GM21360 (cell line): ENCODE data around the gene NPAS2.

Experiments used
- ATAC-seq: cut with Tn5 transposase; IDR thresholded peaks from one replicate; pipeline ENCODE4 v1.9.1; 2021; ENCODE audit warnings: mild to moderate bottlenecking, moderate library complexity; ENCODE audit not compliant: unreplicated experiment

The NPAS2 gene

DNA sequence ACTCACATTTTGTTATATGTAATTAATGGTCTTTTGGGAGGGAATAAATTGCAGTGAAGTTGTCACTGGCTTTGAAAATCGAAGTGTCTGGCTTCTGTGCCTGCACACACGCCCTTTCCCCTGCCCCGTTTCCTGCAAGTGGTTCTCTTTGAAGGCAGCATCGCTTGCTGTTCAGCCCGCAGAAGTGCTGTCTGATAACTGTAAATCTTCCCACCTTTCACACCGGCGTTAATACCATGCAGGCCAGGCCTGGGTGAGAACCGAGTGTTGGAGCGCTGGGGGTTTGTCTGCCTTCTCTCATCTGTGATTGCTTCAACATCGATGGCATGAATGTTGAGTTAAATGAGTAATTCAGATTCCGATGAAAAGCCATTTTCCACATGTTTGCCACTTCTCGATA lies 144.3 kb downstream of the NPAS2 start:
- ATAC-seq = no peak

DNA sequence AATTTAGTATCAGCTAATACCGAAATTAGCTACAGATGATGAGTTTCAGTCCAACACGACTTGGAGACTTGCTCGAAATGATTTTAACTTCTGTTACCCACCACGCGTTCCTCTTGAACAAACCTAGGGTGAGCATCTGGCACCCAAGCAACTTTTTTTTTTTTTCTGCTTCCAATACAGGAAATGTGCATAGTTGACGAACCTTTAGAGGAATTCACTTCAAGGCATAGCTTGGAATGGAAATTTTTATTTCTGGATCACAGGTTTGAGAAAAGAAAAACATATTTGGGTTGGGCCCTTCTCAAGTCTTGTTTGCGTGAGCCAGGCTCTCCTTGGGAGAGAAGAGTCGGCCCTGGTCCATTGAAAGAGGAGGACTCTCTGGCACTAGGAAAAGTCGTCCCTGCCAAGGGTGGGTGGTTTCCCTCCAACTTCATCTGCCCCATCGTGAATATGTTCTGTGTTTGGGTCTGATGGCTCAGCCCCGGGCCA lies 144.8 kb downstream of the NPAS2 start:
- no peak for ATAC-seq

- ATAC-seq = no peak
These were observed 145.7 kb downstream of the NPAS2 start for GRCh38 chr2:100965596-100965995.

DNA sequence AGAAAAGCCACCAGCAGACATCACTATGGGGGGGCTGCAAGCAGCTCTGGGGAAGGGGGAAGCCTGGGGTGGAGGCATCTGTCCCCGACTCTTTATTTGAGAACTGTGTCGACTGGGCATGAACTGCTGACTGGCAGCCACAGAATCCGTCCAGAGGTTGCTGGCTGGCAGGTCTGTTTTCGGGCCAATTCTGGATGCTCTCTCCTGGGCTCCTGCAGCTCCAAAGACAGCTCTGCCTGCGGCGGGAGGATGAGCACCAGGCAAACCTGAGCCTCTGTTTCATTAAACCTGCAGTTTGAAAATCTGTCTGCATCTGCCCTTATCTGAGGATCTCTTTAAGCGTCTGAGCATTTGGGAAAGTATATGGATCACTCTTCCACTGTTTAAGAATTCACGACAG lies 147.8 kb downstream of the NPAS2 start:
- ATAC-seq = no peak

GRCh38 chr2:100968146-100969145 lies 148.5 kb downstream of the NPAS2 start:
- ATAC-seq = no peak

- no peak for ATAC-seq
These were observed 150.1 kb downstream of the NPAS2 start for GRCh38 chr2:100969998-100970397.

GRCh38 chr2:100971221-100971620 lies 151.3 kb downstream of the NPAS2 start:
- no peak for ATAC-seq

DNA sequence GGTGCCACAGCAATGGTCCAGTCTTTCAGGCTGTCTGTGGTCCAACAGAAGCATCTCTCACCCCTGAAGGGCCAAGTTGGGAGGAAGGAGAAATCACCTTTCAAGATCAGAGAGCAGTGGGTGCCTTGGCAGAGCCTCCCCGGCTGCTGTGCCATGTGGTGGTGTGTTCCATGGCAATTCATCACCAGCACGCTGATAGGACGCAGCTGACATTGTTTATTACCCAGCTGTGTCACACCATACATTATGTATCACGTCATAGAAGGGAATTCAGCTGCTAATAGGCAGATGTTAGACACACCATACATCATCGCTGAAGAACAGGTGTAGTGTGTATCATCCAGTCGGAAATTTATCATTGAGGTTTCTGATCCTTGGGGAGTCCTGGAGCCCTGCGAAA lies 152.5 kb downstream of the NPAS2 start:
- ATAC-seq = no peak

DNA sequence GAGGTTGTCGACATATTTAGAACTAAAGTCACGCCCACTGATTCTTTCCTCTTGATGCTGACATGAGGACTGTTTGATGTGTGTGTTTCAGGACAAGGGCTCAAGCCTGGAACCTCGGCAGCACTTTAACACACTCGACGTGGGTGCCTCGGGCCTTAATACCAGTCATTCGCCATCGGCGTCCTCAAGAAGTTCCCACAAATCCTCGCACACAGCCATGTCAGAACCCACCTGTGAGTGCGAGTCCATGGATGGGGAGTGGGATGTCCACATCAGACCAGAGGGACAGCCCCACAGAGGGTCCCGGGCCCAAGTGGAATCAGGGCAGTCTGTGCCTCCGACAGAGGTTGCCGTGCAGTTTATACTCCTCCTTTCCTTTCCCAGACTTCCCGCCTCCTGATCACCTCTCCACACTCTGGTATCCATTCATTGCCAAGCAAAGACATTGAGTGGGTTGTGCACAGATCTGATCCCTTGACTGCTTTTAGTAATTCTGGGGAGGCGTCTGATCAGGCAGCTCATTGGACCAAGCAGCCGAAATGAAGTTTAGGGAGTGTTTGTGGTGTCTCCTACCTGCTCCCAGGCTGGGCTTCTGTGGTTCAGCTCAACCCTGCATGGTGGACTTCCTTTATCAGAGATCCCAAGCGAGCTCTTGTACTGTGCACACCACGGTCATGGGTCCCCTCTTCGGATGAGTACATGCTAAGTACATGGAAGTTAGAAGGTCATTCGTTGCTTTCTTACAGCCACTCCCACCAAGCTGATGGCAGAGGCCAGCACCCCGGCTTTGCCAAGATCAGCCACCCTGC lies 155.0 kb downstream of the NPAS2 start:
- ATAC-seq = no peak

DNA sequence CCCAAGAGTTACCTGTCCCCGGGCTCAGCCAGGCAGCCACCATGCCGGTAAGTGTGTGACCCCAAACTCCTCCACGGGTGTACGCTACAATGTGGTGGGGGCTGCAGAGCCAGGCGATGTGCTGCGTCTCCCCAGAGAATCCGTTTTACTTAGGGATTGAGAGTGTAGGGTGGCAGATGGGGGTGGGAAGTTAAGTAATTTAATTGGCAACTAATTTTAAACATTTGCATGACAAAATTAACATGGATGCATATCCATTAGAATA lies 155.5 kb downstream of the NPAS2 start:
- no peak for ATAC-seq

DNA sequence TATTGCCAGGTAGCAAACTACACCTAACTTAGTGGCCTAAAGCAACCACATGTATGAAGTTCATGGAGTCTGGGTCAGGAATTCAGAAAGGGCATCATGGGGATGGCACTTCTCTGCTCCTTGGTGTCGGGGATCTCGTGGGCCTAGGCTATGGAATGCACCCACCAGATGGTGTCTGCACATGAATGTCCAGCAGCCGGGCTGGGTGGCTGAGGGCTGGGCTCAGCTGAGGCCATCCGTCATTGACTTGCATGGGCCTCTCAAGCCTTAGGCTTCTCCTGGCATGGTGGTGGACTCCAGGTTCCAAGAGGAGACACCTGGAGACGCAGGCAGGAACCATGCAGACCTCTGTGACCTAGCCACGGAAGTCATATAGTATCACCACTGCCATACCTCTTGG lies 156.1 kb downstream of the NPAS2 start:
- no peak for ATAC-seq

GRCh38 chr2:100976645-100977391 lies 156.9 kb downstream of the NPAS2 start:
- peak; percentile 81 for ATAC-seq

- no peak for ATAC-seq
These were observed 157.6 kb downstream of the NPAS2 start for GRCh38 chr2:100977511-100977910.

GRCh38 chr2:100978582-100979191 lies 158.7 kb downstream of the NPAS2 start:
- no peak for ATAC-seq

GRCh38 chr2:100980046-100980445 lies 160.1 kb downstream of the NPAS2 start:
- no peak for ATAC-seq

DNA sequence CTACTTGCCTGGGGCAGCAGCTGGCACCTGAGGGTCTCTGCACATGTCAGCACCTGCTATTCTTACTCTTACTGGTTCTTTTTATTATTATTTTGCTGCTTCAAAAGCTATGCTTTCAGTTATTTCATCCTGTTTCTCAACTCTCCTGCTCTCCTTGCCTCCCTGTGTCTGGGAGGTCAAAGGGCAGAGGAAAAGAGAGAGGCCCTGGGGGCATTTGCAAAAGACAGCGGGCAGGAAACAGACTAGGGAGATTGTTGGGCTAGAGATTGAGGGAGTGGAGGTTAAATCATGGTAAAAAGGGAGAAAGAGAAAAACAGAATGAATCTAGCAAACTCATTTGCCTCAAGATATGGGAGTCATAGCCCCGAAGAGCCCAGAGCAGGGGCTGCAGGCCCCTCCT lies 161.1 kb downstream of the NPAS2 start:
- ATAC-seq = no peak

- no peak for ATAC-seq
These were observed 162.5 kb downstream of the NPAS2 start for GRCh38 chr2:100982431-100982861.

DNA sequence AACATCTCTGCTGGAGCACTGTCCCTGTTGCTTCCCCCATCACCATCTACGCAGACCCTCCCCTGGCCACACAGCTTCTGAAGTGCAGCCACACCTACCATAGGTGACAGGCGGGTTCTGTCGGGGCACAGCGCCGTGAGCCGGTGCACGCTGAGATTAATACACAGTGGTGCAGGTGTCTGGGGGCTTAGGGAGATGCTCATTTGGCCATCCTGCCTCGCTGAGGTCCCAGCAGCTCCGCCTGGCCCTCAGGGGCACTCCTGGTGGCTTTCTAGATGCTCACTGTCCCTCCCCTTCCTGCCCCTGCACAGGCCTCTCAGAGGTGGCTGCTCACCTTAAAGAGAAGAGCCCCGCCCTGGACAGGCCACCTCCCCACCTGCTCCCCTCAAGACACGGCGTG lies 163.3 kb downstream of the NPAS2 start:
- no peak for ATAC-seq

DNA sequence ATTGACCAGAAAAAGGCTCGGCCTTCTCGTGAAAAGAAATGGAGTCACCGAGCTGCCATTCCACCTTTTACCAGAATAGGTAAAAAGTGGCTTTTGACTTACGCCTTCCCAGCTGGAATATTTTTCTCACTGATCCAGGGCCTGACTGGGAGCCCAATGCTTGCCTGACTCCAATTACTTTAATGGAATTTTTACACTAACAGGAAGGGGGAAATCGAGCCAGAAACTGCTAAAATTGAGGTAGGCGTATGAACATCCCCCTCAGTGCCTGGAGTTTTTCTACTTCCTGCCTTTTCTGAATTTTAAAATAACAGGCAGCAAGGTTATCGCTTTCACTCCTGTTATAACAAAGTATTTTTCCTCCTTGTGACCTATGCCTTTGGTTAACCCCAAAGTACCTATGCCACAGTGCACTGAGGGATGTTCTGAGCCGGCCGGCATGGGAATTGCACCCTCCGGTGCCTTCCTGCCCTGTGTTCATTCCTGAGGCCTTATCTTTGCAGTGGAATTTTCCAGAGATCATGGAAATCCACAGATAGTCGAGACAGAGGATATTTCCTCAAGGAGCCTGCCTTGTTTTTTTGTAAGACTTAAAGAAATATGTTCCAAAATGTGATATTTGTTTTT lies 163.9 kb downstream of the NPAS2 start:
- no peak for ATAC-seq

- ATAC-seq = no peak
These were observed 165.0 kb downstream of the NPAS2 start for GRCh38 chr2:100984892-100985307.
